ENCODE results near the gene PPARG. TPM values are rescaled to one million over a fixed set of nuclear protein-coding genes. Genes with fewer than 3 reads are reported as not detected.
A peak's percentile ranks its signal among the peaks of the same experiment; 100 is the strongest.

PPARG gene
- total RNA-seq, 2 donors from 2014 or later, result 1.4 to 1.9 TPM

GRCh38 chr3:12483410-12483809, 194.5 kb downstream of the PPARG start:
- no peak for DNase-seq
- no peak for ATAC-seq (replicated peaks in 1 of 2)
- no peaks in the 10 kb centered on the region for H3K9me3 Mint-ChIP-seq
- H3K4me3 Mint-ChIP-seq, result peak overlapping the region; percentile 98 to 99
- peaks cover 56% of the 10 kb centered on the region for H3K4me1 Mint-ChIP-seq (ENCODE audit: low read depth)
- peak overlapping the region; percentile 86 for H3K27ac Mint-ChIP-seq
- H3K27me3 Mint-ChIP-seq (ENCODE audit: low read depth), result no peaks in the 10 kb centered on the region
- H3K36me3 Mint-ChIP-seq (ENCODE audit: insufficient read depth in 2 of 2), result peaks cover 0 to 1% of the 10 kb centered on the region in 2 donors

- no peak for ATAC-seq (replicated peaks in 1 of 2)
- peaks cover 0 to 1% of the 10 kb centered on the region in 2 donors for H3K36me3 Mint-ChIP-seq (ENCODE audit: insufficient read depth in 2 of 2)
- no peaks in the 10 kb centered on the region for H3K9me3 Mint-ChIP-seq
- peaks cover 56% of the 10 kb centered on the region for H3K4me1 Mint-ChIP-seq (ENCODE audit: low read depth)
- no peak for DNase-seq
- no peaks in the 10 kb centered on the region for H3K27me3 Mint-ChIP-seq (ENCODE audit: low read depth)
- peak overlapping the region; percentile 86 for H3K27ac Mint-ChIP-seq
- H3K4me3 Mint-ChIP-seq, result peak overlapping the region; percentile 98 to 99
Measured at GRCh38 chr3:12483872-12484197, 195.0 kb downstream of the PPARG start.

Other genes with a start within 250 kb of the PPARG start
- gene TIMP4, start 130.2 kb upstream of the PPARG start, total RNA-seq, result under 1 TPM; 0.24 to 0.28 TPM
- 10 to 100 TPM in 1 of 2 donors, 1 to 10 TPM in 1; 8.7 to 11.8 TPM for gene TSEN2, start 195.4 kb downstream of the PPARG start, total RNA-seq